ENCODE data around the gene PM20D2.

PM20D2 gene

GRCh38 chr6:89204096-89204495 lies 58.2 kb downstream of the PM20D2 start:
- no peak for DNase-seq (ENCODE audit: low read depth)

GRCh38 chr6:89205819-89206218 lies 60.0 kb downstream of the PM20D2 start:
- DNase-seq (ENCODE audit: low read depth), result no peak

- DNase-seq (ENCODE audit: low read depth), result no peak
These were observed 62.7 kb downstream of the PM20D2 start for GRCh38 chr6:89208551-89208950.

- no peak for DNase-seq (ENCODE audit: low read depth)
These were observed 63.6 kb downstream of the PM20D2 start for GRCh38 chr6:89209457-89209856.

- DNase-seq (ENCODE audit: low read depth), result no peak
These were observed 66.6 kb downstream of the PM20D2 start for GRCh38 chr6:89212472-89212871.

GRCh38 chr6:89214197-89214596 lies 68.3 kb downstream of the PM20D2 start:
- DNase-seq (ENCODE audit: low read depth), result no peak

All from activated T-cell treated with anti-CD3 and anti-CD28 coated beads for 48 hours (primary cell).